Erythroblast (primary cell): ENCODE results near the gene TNFRSF19.
"Not testable (repeated sequence)": the region's sequence is repeated elsewhere in the genome, so short reads cannot be mapped to it uniquely, and the experiment has no call there.

Source experiments
- DNase-seq, 2 experiments: peaks; one replicate each; lab custom pipeline; 2025; lab: John Stamatoyannopoulos, UW
- GATA1 ChIP-seq: IDR thresholded peaks from 2 replicates; pipeline ENCODE4 v1.6.1; 2011; ENCODE audit warnings: low read depth, mild to moderate bottlenecking, control low read depth, low read length, moderate library complexity
- POLR2A ChIP-seq: IDR thresholded peaks from 2 replicates; pipeline ENCODE4 v1.6.1; 2011; ENCODE audit warnings: mild to moderate bottlenecking, low read length

The TNFRSF19 gene, protein sequence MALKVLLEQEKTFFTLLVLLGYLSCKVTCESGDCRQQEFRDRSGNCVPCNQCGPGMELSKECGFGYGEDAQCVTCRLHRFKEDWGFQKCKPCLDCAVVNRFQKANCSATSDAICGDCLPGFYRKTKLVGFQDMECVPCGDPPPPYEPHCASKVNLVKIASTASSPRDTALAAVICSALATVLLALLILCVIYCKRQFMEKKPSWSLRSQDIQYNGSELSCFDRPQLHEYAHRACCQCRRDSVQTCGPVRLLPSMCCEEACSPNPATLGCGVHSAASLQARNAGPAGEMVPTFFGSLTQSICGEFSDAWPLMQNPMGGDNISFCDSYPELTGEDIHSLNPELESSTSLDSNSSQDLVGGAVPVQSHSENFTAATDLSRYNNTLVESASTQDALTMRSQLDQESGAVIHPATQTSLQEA

DNA sequence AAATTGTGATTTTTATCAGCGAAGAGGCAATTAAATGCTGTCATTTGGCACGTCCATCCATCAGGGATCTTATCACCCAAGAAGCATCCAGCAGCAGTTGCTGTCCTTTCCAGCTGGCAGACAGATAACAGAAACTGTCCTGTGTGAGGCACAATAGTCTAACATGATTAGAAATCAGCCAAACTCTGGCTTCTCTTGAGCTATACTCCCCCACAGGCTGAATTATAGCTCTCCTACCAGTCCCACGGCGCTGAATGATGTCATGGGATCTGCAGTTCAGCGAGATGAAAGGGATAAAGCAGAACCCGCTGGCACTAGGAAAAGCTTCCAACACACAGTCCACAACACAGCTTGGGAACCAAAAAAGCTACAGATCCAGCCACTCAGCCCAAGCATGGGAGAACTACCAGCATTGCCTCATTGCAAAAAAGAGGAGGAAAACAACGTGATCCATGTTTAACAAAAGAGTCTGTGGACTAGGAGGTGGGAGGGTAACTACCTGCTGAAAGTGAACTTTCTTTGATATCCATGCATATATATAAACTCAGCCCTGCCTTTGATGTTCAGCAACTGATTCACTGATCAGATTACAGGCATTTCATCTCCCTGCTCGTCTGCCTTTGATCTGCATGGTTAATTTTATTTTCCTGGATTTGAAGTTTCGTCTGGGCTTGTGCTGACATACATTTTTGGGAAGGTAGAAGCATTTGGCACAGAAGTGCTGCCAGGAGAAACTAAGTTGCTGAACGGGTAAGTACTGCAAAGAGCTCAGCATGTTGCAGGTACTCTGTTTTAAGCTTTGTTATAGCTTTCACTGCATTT, at the start of gene TNFRSF19:
Gene TNFRSF19 (plus strand): TSS at position 314 of the 822 bp plus-strand sequence. CDS start 19,772 bp downstream, outside the sequence.
- DNase-seq = peak; percentile 76 to 95
- peak; percentile 39 for TF ChIP-seq POLR2A
- peak; percentile 91 for TF ChIP-seq GATA1

DNA sequence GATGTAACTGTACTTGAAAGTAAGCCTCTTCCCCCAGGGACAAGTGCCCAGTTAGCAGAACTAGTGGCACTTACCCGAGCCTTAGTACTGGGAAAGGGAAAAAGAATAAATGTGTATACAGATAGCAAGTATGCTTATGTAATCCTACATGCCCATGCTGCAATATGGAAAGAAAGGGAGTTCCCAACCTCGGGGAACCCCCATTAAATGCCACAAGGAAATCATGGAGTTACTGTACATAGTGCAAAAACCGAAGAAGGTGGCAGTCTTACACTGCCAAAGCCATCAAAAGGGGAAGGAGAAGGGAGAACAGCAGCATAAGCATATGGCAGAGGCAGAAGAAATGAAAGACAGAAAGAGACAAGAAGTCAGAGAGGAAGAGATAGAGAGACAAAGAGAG, 40.3 kb upstream of the TNFRSF19 start:
- DNase-seq = not testable (repeated sequence)

DNA sequence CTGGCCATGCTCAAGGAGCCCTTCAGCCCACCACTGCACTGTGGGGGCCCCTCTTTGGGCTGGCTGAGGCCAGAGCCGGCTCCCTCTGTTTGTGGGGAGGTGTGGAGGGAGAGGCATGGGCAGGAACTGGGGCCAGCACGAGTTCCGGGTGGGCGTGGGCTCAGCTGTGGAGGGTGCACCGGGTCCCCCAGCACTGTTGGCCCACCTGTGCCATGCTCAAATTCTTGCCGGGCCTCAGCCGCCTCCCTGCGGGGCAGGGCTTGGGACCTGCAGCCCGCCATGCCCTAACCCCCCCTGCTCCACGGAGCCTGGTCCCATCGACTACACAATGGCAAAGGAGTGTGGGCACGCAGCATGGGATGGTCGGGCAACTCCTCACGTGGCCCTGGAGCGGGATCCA, 38.8 kb upstream of the TNFRSF19 start:
- no peak for TF ChIP-seq POLR2A
- TF ChIP-seq GATA1 = no peak
- DNase-seq = no peak

DNA sequence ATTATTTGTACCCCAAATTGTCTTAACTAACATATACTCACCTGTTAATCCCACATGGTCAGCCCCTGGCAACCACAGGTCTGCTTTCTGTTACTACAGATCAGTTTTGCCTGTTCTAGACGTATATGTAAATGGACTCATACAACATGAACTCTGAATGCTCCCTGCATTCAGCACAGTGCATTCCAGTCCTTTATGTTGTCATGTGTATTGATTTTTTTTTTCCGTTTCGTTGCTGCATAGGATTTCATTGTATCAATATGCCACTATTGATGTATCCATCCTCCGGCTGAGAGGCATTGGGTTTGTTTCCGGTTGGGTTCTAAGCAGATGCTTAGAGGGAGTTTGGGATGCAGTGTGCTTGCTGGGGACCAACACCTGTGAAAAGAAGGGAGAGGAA, 36.1 kb upstream of the TNFRSF19 start:
- no peak for DNase-seq
- no peak for TF ChIP-seq POLR2A
- no peak for TF ChIP-seq GATA1

DNA sequence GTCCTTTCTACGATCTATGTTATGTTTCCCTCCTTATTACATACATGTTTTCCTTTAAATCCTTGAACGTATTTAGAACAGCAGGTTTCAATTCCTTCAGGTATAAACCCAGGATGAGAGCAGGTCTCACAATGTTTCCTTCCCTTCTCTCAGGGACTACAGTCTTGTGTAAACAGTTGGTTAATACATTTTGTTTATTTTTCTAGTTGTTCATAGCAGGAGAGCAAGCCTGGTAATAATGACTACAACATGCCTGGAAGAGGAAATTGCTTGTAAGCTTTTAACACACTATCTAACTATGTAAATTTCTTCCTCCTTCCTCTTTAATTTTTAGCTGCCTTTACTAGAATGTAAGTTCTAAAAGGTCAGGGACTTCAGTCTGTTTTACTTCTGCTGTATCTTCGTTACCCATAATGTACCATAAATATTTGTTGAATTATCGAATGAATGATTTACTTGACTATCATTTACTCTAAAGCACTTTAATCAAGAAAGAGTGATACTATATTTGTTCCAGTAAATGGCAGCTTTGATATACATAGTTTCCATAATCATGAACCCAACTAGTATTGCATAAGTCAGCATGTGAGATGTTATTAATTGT, 28.9 kb upstream of the TNFRSF19 start:
- TF ChIP-seq POLR2A (no peak), GATA1 (no peak)
- DNase-seq = no peak

DNA sequence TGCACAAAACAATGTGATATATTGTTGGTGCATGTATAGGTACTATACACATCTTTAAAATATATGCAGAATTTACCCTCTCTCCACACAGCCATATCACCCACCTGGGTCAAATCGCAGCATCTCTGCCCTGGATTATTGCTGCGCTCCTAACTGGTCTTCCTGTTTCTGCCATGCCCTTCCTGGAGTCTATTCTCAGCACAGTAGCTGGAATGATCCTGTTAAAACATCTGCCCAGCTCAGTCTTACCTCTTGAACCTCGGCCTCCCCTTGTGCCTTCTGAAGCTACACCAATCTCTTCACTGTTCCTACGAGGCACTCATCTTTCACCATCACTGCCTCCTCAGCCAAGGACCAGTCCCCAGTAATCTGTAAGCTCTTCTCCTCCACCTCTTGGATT, 25.5 kb upstream of the TNFRSF19 start:
- TF ChIP-seq POLR2A (no peak), GATA1 (no peak)
- no peak for DNase-seq

DNA sequence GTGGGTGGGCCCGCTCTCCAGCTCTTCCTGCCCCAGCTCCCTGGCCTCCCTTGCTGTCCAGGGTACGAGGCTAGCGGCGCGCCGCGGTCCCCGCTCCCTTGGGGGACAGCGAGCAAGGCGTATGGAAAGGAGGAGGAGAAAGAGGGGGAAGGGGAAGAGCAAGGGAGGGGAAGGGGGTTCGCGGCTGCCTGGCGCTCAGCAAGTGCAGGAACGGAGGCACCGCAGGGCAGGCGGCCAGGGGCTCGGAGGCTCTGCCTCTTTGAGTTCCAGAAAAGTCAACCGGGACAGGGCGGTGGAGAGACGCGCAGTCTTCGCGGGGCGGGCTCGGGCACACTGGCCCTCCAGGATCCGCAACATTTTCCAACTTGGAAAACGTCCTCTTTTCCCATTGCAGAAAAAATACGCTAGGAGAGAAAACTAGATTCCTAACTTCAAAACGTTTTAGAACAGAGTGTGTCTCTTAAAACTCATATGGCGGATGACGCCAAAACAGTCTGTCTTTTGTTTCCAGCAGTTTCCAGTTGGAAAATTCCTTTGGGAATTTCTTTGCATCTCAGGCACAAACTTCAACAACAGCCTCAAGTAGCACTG, 23.1 kb upstream of the TNFRSF19 start:
- no peak for TF ChIP-seq GATA1
- no peak for DNase-seq

DNA sequence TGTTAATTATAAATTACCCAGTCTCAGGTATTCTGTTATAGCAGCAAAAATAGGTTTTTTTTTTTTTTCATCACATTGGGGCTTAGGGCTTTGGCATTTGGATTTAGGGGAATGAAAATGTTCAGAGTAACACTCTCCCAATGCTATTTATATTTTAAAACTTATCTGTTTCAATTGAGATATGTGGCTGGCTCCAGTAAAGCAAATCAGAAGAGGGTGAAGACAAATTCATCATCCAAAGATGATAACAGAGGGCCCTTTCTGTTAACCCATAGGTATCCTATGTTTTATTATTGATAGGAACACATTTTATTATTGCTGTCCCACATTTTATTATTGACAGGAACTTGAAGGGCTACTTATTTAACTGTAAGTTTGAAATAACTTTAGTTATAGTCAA, 20.5 kb upstream of the TNFRSF19 start:
- no peak for DNase-seq
- TF ChIP-seq GATA1 (no peak), POLR2A (no peak)

DNA sequence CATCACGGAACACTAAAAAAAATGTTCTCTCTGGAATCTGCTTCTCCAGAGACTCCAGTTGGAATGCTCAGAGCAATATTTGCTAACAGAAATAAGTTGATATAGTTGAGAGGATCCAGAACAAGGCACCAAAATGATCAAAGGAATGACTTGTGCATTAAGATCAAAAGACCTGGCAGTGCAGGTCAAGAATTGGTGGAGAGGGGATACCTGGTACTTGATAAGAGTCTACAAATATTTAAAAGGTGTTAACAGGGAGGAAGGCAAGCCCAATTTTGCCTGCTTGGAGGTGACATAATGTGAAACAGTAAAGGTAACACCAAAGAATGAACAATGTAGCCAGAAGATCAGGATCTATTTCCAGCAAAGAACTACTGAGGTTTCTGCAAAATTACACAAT, 20.0 kb upstream of the TNFRSF19 start:
- no peak for TF ChIP-seq POLR2A
- no peak for TF ChIP-seq GATA1
- no peak for DNase-seq

DNA sequence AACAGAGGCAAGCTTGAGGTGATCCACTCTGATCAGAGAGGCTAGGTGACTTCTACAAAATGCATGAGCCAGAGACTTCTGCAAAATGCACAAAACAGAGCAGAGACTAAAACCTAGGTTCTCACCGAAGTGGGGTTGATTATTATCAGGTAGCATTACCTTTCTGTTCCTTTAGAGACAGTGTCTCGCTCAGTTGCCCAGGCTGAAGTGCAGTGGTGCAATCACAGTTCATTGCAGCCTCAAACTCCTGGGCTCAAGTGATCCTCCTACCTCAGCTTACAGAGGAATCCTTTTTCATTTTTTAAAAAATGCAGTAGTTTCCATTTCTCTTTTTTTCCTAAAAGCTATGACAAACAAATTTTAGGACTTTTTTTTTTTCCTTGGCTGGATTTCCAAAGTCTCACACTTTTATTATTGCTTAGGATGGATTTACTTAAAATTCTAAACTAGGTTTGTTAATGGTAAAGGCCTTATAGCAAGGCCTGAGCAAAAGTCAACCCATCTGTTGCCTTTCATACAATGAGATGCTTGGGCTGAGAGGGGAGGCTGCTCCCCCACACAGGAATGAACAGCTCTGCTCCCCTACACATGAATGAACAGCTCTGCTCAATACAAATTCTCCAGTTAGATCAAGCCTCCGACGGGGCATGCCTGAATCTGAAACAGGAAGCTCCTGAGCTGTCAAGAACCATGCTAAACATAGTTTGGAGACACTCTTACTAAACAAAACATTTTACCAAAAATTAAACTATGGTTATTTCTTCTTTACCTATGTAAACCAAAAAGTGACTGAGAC, 18.8 kb upstream of the TNFRSF19 start:
- DNase-seq = no peak
- TF ChIP-seq GATA1 = no peak
- TF ChIP-seq POLR2A = no peak

DNA sequence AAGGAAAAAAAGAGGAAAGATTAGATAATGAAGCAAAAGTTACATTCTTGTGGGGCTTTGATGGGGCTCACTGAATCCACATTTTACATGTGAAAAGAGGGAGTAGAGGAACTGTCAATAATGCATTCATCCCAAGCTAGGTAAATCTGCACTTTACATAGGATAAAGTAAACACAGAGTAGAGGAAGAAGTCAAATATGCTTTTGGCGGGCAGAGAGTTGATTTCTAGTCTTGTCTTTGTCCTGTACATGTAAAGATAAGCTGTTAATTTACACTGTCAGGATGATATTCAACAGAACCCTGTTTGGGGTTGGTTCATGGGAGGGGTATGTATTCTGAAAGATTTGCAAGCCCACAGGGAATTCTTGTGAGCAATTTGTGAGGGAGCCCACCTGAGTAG, 18.0 kb upstream of the TNFRSF19 start:
- DNase-seq = no peak
- TF ChIP-seq POLR2A (no peak), GATA1 (no peak)

DNA sequence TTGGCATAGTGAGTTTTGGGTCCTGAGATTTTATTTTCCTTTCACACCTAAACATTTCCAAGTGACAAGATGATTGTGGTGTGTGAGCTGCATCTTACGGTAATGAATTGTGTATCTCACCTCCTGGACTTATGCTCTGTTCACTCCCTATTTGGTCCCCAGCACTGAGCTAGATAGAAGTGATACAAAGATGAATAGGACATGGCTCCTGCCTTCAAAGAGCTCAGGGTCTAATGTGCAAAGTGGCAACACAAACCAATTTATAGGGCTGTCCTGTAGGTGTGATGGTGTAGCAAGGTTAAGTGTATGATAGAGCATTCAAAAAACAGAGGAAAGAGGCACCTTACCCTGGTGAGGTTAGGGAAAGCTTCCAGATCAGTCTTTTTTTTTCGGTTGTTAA, 17.6 kb upstream of the TNFRSF19 start:
- TF ChIP-seq POLR2A = no peak

DNA sequence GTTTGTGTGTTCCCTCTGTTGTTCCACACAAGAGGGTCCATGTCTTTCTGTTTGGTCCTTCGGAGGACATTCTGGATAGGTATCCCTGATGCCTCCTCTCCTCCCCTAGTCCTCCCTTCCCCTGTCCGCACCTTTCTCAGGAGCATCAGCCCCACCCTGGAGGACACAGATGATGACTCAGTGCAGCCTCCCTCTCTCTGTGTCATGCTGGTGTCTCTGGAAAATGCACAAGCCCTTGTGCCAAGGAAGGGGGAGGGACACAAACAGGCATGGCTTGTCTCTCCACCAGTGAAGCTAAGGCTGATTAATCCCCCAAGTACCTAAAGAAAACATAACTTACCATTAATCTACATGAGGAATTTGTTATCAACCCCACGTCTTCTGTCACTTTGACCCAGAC, 16.2 kb upstream of the TNFRSF19 start:
- TF ChIP-seq POLR2A (no peak), GATA1 (no peak)

More for the DNA sequence above, 17.6 kb upstream of the TNFRSF19 start:
- no peak for DNase-seq

More for the DNA sequence above, 16.2 kb upstream of the TNFRSF19 start:
- no peak for DNase-seq
